ENCODE data around the gene PKN3. TPM values are rescaled to one million over a fixed set of nuclear protein-coding genes. Genes with fewer than 3 reads are reported as not detected.

The PKN3 gene
- total and polyA plus RNA-seq, 9 of the 15 experiments (the other 6 are each of a cell fraction or from before 2014, with no cell fraction given), result 0.82 to 49.2 (median 19.7) TPM

GRCh38 chr9:128723866-128724743, 21.8 kb downstream of the PKN3 start, which contains the start of gene ZDHHC12:
ZDHHC12 (minus strand) TSS chr9:128724127; CDS start chr9:128724093, 34 bp downstream.
- under 1% methylated on average over 61 of the region's 68 CpGs for WGBS (ENCODE audit: insufficient coverage, low coverage, missing lambda C conversion rate)
- no peaks in the 10 kb centered on the region for H3K9me3 ChIP-seq (replicated peaks; ENCODE audit: control insufficient read depth, insufficient read depth, low read depth, low read length)
- ChIA-PET CTCF (ENCODE audit: low intra/inter-chr PET ratio) (no interaction called here), POLR2A (interaction anchor here (0.6 to 1.5 kb wide), 9 partner anchors 9 to 553 kb away, joined by 3 to 9 read pairs (median 3); partner anchors contain the start of genes ENDOG and PKN3)
- peaks cover 2% of the 10 kb centered on the region for H3K9me1 ChIP-seq (ENCODE audit: control insufficient read depth, insufficient read depth, low read length)
- DNase-seq (ENCODE audit: extremely low read depth in 1 of 4, low spot score in 3 of 4) (peak; percentile 99 to 100 (median 99)), FAIRE-seq (no peak), ATAC-seq (peak; percentile 97)
- peak within 1 kb of the TSS; percentile 84 for H2AFZ ChIP-seq (ENCODE audit: low read depth, low read length)
- H3K4me1 ChIP-seq (replicated peaks in 1 of 2; ENCODE audit: control insufficient read depth in 2 of 2, insufficient read depth in 2 of 2, low read length in 2 of 2), result peaks cover 8 to 55% of the 10 kb centered on the region in 2 experiments; a peak in 4 of 5 replicates
- no TSS peak for BruUV-seq (replicated peaks)
- peaks cover 8% of the 10 kb centered on the region; the same call in 2 of the 3 replicates for H3K79me2 ChIP-seq (ENCODE audit: control insufficient read depth, insufficient read depth, low read length)
- no peaks in the 10 kb centered on the region for H3K27me3 ChIP-seq (ENCODE audit: control insufficient read depth in 2 of 2, insufficient read depth in 2 of 2, low read length in 2 of 2)
- peak within 1 kb of the TSS; percentile 72 for H3K27ac ChIP-seq (ENCODE audit: extremely low read depth, low read depth, low read length)
- in situ Hi-C loops (cut with MboI), result no loop called here
- H3K9ac ChIP-seq (ENCODE audit: insufficient read depth in 1 of 2, low read depth in 2 of 2, low read length in 2 of 2), result peak within 1 kb of the TSS; percentile 83 to 96
- intact Hi-C loops (cut with micrococcal nuclease), result no loop called here
- peaks cover 26% of the 10 kb centered on the region; the same call in 1 of the 3 replicates for H3K36me3 ChIP-seq (ENCODE audit: control insufficient read depth, insufficient read depth, low read length)
- peak within 1 kb of the TSS; percentile 67 for H3K4me3 ChIP-seq
- peak within 1 kb of the TSS; percentile 97 for H3K4me2 ChIP-seq (ENCODE audit: insufficient read depth, low read length)
- no peaks in the 10 kb centered on the region for H4K20me1 ChIP-seq (replicated peaks; ENCODE audit: control insufficient read depth, insufficient read depth, low read length)
- TF ChIP-seq MECOM (CRISPR knock-in tag; IDR thresholded peaks at IDR 0.05) (no peak), TAF7 (tag; IDR thresholded peaks at IDR 0.05) (peak; percentile 50; the same call in 1 of the 2 replicates), SMARCC2 (IDR thresholded peaks at IDR 0.05; ENCODE audit: low read depth) (peak; percentile 46; the same call in 1 of the 2 replicates), ELK3 (CRISPR knock-in tag; IDR thresholded peaks at IDR 0.05) (no peak), ZSCAN32 (CRISPR knock-in tag; IDR thresholded peaks at IDR 0.05) (no peak), HDGF (IDR thresholded peaks at IDR 0.05) (peak; percentile 58; the same call in 1 of the 2 replicates), ZNF518B (CRISPR knock-in tag; IDR thresholded peaks at IDR 0.05) (no peak), HDAC8 (tag; IDR thresholded peaks at IDR 0.05) (no peak), TBP (optimal IDR thresholded peaks at IDR 0.05; ENCODE audit: low read depth, low read length) (peak; percentile 57), ZBTB7A (IDR thresholded peaks at IDR 0.05; ENCODE audit: borderline replicate concordance, control insufficient read depth, low read depth, low read length) (0 out of 2 replicates have a peak, but pooled peaks have one; percentile 57), JUND (IDR thresholded peaks at IDR 0.05; ENCODE audit: borderline replicate concordance, low read depth, low read length) (peak; percentile 26), JUND (tag; IDR thresholded peaks at IDR 0.05; ENCODE audit: borderline replicate concordance, low read depth, low read length) (peak; percentile 13; the same call in 2 of the 3 replicates), ZBTB5 (IDR thresholded peaks at IDR 0.05) (0 out of 2 replicates have a peak, but pooled peaks have one; percentile 30), DDX20 (tag; IDR thresholded peaks at IDR 0.05; ENCODE audit: low read depth) (no peak), EZH2 (IDR thresholded peaks at IDR 0.05; ENCODE audit: borderline replicate concordance, low read depth, low read length) (no peak)

Data from K562 (cell line).